ENCODE data around the gene LRRN3. TPM values are rescaled to one million over a fixed set of nuclear protein-coding genes. Genes with fewer than 3 reads are reported as not detected.
A peak's percentile ranks its signal among the peaks of the same experiment; 100 is the strongest.

LRRN3 gene
- total and polyA plus RNA-seq, 2 of the 4 experiments (the other 2 are of a cell fraction): 6.9 to 15.2 TPM

GRCh38 chr7:111094419-111094818 lies 3.5 kb downstream of the LRRN3 start:
- peaks cover 3% of the 10 kb centered on the region; the same call in 1 of the 2 replicates for H3K9me1 ChIP-seq (ENCODE audit: insufficient read depth, low read length)
- no peak overlapping the region for H4K91ac ChIP-seq (ENCODE audit: insufficient read depth, low read depth, low read length)
- H2AK5ac ChIP-seq (ENCODE audit: low read depth, low read length): no peak overlapping the region
- in situ Hi-C loops (cut with MboI; ENCODE audit: low sequenced_read_pairs): loop anchor here (5.0 to 10.0 kb wide), 2 partner anchors 393 to 640 kb away; no protein-coding TSS in a partner anchor
- H3K9me3 ChIP-seq (ENCODE audit: control insufficient read depth, insufficient read depth, low read length): no peaks in the 10 kb centered on the region
- no TSS peak for BruUV-seq (replicated peaks)
- peaks cover 5 to 11% of the 10 kb centered on the region in 2 experiments; a peak in 2 of 4 replicates for H3K79me1 ChIP-seq (ENCODE audit: low read depth in 1 of 2, low read length in 2 of 2)
- H3K4ac ChIP-seq (ENCODE audit: low read depth, low read length): no peak overlapping the region
- peak overlapping the region; percentile 1; the same call in 1 of the 2 replicates for H2BK20ac ChIP-seq (ENCODE audit: low read depth, low read length)
- no peak overlapping the region for H2BK120ac ChIP-seq (ENCODE audit: low read depth, low read length)
- H3K27me3 ChIP-seq (ENCODE audit: control insufficient read depth, insufficient read depth, low read length): no peaks in the 10 kb centered on the region
- no peak for DNase-seq
- H3K36me3 ChIP-seq (ENCODE audit: control insufficient read depth, insufficient read depth, low read length): no peaks in the 10 kb centered on the region
- H4K5ac ChIP-seq (ENCODE audit: low read depth, low read length): no peak overlapping the region
- peak overlapping the region in 1 of 2 experiments; percentile 16; a peak in 1 of 4 replicates for H4K8ac ChIP-seq (ENCODE audit: low read depth in 2 of 2, low read length in 2 of 2)
- H2AK9ac ChIP-seq (replicated peaks; ENCODE audit: low read depth, low read length, poor library complexity): no peak overlapping the region
- no peak for TF ChIP-seq RCOR1 (IDR thresholded peaks at IDR 0.05; ENCODE audit: insufficient replicate concordance, low read length)
- H3K9ac ChIP-seq (ENCODE audit: low read depth, low read length): no peak overlapping the region
- H3K4me3 ChIP-seq (ENCODE audit: insufficient read depth, low read depth, low read length): no peak overlapping the region
- no peak overlapping the region for H3K27ac ChIP-seq (ENCODE audit: insufficient read depth, low read length)
- peak overlapping the region; percentile 57; the same call in 1 of the 2 replicates for H3K23ac ChIP-seq (ENCODE audit: low read depth, low read length)
- dilution Hi-C loops (cut with HindIII; ENCODE audit: low sequenced_read_pairs, unreplicated experiment): no loop called here
- ChIA-PET POLR2A (ENCODE audit: unreplicated experiment) (no interaction called here), CTCF (interaction anchor here (0.6 kb wide), 1 partner anchor 391 kb away, joined by 4 read pairs; no protein-coding TSS in a partner anchor)
- H2AFZ ChIP-seq (replicated peaks; ENCODE audit: low read length, poor library complexity): no peak overlapping the region
- H3K4me2 ChIP-seq (ENCODE audit: low read depth, low read length): peak overlapping the region; percentile 58; the same call in 1 of the 2 replicates
- no peak for ATAC-seq (ENCODE audit: low read depth)
- H3K18ac ChIP-seq (ENCODE audit: low read depth, low read length): no peak overlapping the region
- intact Hi-C loops (cut with micrococcal nuclease): loop anchor here (10.0 kb wide), 2 partner anchors 560 to 650 kb away; no protein-coding TSS in a partner anchor
- WGBS, 2 experiments (ENCODE audit: extremely low coverage in 2 of 2, insufficient read length in 1 of 2): no CpG with 5 or more reads among the region's 1 CpG
- no peaks in the 10 kb centered on the region for H4K20me1 ChIP-seq (ENCODE audit: insufficient read depth, low read length)
- H3K14ac ChIP-seq (replicated peaks; ENCODE audit: low read depth, low read length): no peak overlapping the region; the same call in 1 of the 2 replicates
- 0 out of 3 replicates have a peak overlapping the region, but pooled peaks have one; percentile 21 for H2BK15ac ChIP-seq (ENCODE audit: low read depth, low read length)
- H3K56ac ChIP-seq (ENCODE audit: extremely low read depth, insufficient read depth, low read length): no peak overlapping the region
- no peaks in the 10 kb centered on the region for H3K4me1 ChIP-seq (ENCODE audit: control insufficient read depth, insufficient read depth, low read length)
- peak overlapping the region; percentile 2 for H2BK5ac ChIP-seq (ENCODE audit: low read depth, low read length, poor library complexity, severe bottlenecking)
